Lower leg skin (tissue), 3 donors: ENCODE results near the gene PPM1L.

Source experiments
- POLR2A ChIP-seq, 2 donors: fragments of 450-650 bp; IDR thresholded peaks; one replicate each; pipeline ENCODE4 v1.6.1; 2016 to 2017; ENCODE audit warnings: antibody characterized with exemption in 2 of 2, mild to moderate bottlenecking in 1 of 2, moderate library complexity in 1 of 2
- TF ChIP-seq, protein P1 (sequence below), 3 donors: fragments of 450-650 bp; IDR thresholded peaks; one replicate each; pipeline ENCODE4 v1.5.1; 2016; ENCODE audit warnings: antibody characterized with exemption in 3 of 3, mild to moderate bottlenecking in 3 of 3, moderate library complexity in 2 of 3

DNA sequence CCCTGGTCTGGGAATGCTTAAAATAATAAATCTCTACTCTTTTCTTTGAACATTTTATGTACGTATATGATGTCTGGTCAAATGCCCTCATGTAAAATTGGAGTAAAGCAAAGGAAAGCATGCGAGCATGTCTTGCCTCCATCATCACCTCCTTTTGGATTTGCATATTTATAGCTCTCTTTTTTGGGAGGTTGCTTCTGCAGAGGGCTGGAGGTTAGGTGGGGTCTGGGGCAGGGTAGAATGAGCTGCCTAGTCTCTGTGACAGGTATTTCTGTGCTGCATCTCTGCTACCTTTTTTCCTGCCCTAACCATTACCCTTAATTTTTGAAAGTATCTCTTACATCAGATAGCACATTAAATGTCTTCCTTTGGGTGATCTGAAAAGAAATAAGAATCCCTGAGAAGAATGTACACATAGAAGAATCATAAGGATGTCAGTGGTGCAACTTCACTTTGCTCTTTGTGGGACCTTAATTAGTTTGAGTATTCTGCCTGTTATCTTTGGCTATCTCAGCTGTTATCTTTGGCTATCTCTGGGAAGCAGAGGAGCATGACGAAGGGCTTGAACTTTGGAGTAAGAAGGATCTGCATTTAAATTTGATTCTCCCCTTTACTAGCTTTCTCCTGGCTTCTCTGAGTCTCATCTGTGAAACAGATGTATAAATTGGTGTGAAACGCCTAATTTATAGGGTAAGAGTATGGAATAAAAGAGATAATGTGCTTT is 40.2 kb downstream of the PPM1L start:
- no peak for TF ChIP-seq POLR2A (IDR thresholded peaks at IDR 0.05)
- TF ChIP-seq, protein P1, sequence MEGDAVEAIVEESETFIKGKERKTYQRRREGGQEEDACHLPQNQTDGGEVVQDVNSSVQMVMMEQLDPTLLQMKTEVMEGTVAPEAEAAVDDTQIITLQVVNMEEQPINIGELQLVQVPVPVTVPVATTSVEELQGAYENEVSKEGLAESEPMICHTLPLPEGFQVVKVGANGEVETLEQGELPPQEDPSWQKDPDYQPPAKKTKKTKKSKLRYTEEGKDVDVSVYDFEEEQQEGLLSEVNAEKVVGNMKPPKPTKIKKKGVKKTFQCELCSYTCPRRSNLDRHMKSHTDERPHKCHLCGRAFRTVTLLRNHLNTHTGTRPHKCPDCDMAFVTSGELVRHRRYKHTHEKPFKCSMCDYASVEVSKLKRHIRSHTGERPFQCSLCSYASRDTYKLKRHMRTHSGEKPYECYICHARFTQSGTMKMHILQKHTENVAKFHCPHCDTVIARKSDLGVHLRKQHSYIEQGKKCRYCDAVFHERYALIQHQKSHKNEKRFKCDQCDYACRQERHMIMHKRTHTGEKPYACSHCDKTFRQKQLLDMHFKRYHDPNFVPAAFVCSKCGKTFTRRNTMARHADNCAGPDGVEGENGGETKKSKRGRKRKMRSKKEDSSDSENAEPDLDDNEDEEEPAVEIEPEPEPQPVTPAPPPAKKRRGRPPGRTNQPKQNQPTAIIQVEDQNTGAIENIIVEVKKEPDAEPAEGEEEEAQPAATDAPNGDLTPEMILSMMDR (IDR thresholded peaks at IDR 0.05), result no peak
